CD14-positive monocyte (primary cell): ENCODE data around the gene GRM8. TPM values are rescaled to one million over a fixed set of nuclear protein-coding genes. Genes with fewer than 3 reads are reported as not detected.
A peak's percentile ranks its signal among the peaks of the same experiment; 100 is the strongest.

Source experiments
- DNase-seq, 3 donors: peaks; one replicate each; pipeline ENCODE4 v3.0.0-alpha.2; 2011 to 2022
- H2AFZ ChIP-seq: 2 replicates; pipeline ENCODE4 v1.6.0; 2012; ENCODE audit warnings: mild to moderate bottlenecking, low read depth, low read length, inconsistent platforms; ENCODE audit not compliant: insufficient read depth, poor library complexity, severe bottlenecking
- H3K27ac ChIP-seq, 2 donors: 1 replicate in 1 of 2; 2 replicates in 1 of 2; pipeline ENCODE4 v1.5.1; 2012 to 2013; ENCODE audit warnings: low read length in 2 of 2, control low read depth in 1 of 2, inconsistent platforms in 1 of 2, low read depth in 1 of 2, mild to moderate bottlenecking in 1 of 2
- H3K27me3 ChIP-seq, 2 donors: one replicate each; pipeline versions ENCODE4 v1.6.0 to v1.6.1; 2011 to 2013; ENCODE audit warnings: low read length in 2 of 2; ENCODE audit not compliant: control insufficient read depth in 2 of 2, insufficient read depth in 2 of 2
- H3K36me3 ChIP-seq, 2 donors: replicated peaks in 1 of 2; 1 replicate in 1 of 2; 2 replicates in 1 of 2; pipeline versions ENCODE4 v1.5.1 to v1.6.1; 2012 to 2013; ENCODE audit warnings: low read length in 2 of 2, control low read depth in 1 of 2, inconsistent platforms in 1 of 2, mild to moderate bottlenecking in 1 of 2; ENCODE audit not compliant: insufficient read depth in 2 of 2, control insufficient read depth in 1 of 2
- H3K4me1 ChIP-seq, 2 donors: 1 replicate in 1 of 2; 2 replicates in 1 of 2; pipeline versions ENCODE4 v1.5.1 to v1.6.1; 2012 to 2013; ENCODE audit warnings: low read length in 2 of 2, control low read depth in 1 of 2, inconsistent platforms in 1 of 2, mild to moderate bottlenecking in 1 of 2, moderate library complexity in 1 of 2; ENCODE audit not compliant: insufficient read depth in 2 of 2, control insufficient read depth in 1 of 2
- H3K4me2 ChIP-seq: replicated peaks from 2 replicates; pipeline ENCODE3; 2012; ENCODE audit warnings: low read length, moderate library complexity, mild to moderate bottlenecking; ENCODE audit not compliant: poor library complexity, severe bottlenecking; ENCODE audit errors: extremely low read depth
- H3K4me3 ChIP-seq, 3 experiments: fragments of 200-600 bp in 1 of 3; sonication (generic) in 1 of 3; replicated peaks in 1 of 3; 1 replicate in 2 of 3; 2 replicates in 1 of 3; pipeline ENCODE4 v1.5.1; 2011 to 2013; ENCODE audit warnings: low read length in 3 of 3, mild to moderate bottlenecking in 3 of 3, control low read depth in 2 of 3, low read depth in 2 of 3, inconsistent platforms in 1 of 3, moderate library complexity in 1 of 3
- H3K79me2 ChIP-seq: 2 replicates; pipeline ENCODE4 v1.6.0; 2012; ENCODE audit warnings: mild to moderate bottlenecking, control low read depth, inconsistent platforms, low read length, moderate library complexity; ENCODE audit not compliant: insufficient read depth
- H3K9ac ChIP-seq: 2 replicates; pipeline ENCODE4 v1.6.0; 2017; ENCODE audit warnings: low read length, mild to moderate bottlenecking; ENCODE audit not compliant: insufficient read depth, poor library complexity, severe bottlenecking
- H3K9me3 ChIP-seq, 2 donors: replicated peaks in 1 of 2; 1 replicate in 1 of 2; 2 replicates in 1 of 2; pipeline versions ENCODE4 v1.5.1 to v1.6.1; 2012 to 2013; ENCODE audit warnings: low read length in 2 of 2, control low read depth in 1 of 2; ENCODE audit not compliant: control insufficient read depth in 1 of 2, insufficient read depth in 1 of 2
- H4K20me1 ChIP-seq: 2 replicates; pipeline ENCODE4 v1.6.0; 2012; ENCODE audit warnings: mild to moderate bottlenecking, low read length, control low read depth, moderate library complexity; ENCODE audit not compliant: insufficient read depth
- H3K27ac Mint-ChIP-seq, 7 donors: one replicate each; pipeline ENCODE4 v1.8.0; 2020; ENCODE audit warnings: mild to moderate bottlenecking in 7 of 7, mixed read lengths in 7 of 7, moderate library complexity in 6 of 7, inconsistent platforms in 2 of 7
- H3K27me3 Mint-ChIP-seq, 3 donors: one replicate each; pipeline ENCODE4 v1.8.0; 2021 to 2022; ENCODE audit warnings: low read depth in 3 of 3, mild to moderate bottlenecking in 3 of 3, mixed read lengths in 3 of 3, moderate library complexity in 3 of 3, inconsistent platforms in 1 of 3
- H3K36me3 Mint-ChIP-seq, 2 donors: one replicate each; pipeline ENCODE4 v1.8.0; 2020; ENCODE audit warnings: mixed read lengths in 2 of 2, inconsistent platforms in 1 of 2, mild to moderate bottlenecking in 1 of 2
- H3K4me1 Mint-ChIP-seq: one replicate; pipeline ENCODE4 v1.8.0; 2020; ENCODE audit warnings: mild to moderate bottlenecking, mixed read lengths
- H3K4me3 Mint-ChIP-seq, 2 donors: one replicate each; pipeline ENCODE4 v1.8.0; 2020; ENCODE audit warnings: mild to moderate bottlenecking in 2 of 2, mixed read lengths in 2 of 2, moderate library complexity in 1 of 2
- H3K9me3 Mint-ChIP-seq, 7 donors: one replicate each; pipeline ENCODE4 v1.8.0; 2020 to 2022; ENCODE audit warnings: mixed read lengths in 7 of 7, mild to moderate bottlenecking in 6 of 7, moderate library complexity in 6 of 7, inconsistent platforms in 2 of 7
- CTCF ChIP-seq: fragments of 200-600 bp; IDR thresholded peaks from one replicate; pipeline ENCODE4 v1.8.0; 2022; ENCODE audit warnings: antibody characterized with exemption, mild to moderate bottlenecking
- WGBS: methylation state at CpG from one replicate; pipeline ENCODE4 v1.1.5; 2013; ENCODE audit warnings: missing lambda C conversion rate; ENCODE audit not compliant: insufficient coverage; 5-methylcytosine and 5-hydroxymethylcytosine counted together
- intact Hi-C, 2 donors: fragments of 100-400 bp; cut with micrococcal nuclease; formaldehyde crosslinking; loops; one replicate each; pipeline versions ENCODE4 v1.15.0 to v1.15.1; 2023
- polyA plus RNA-seq, 3 donors: library from polyadenylated mRNA; depleted of rRNA in 1 of 3; unstranded in 2 of 3; stranded (reverse) in 1 of 3; fragments of 300-500 nt in 2 of 3; fragments of >200 nt in 1 of 3; fragmentation: Illumina TruSeq in 2 of 3; gene quantifications; 1 replicate in 2 of 3; 2 replicates in 1 of 3; pipeline ENCODE4 v1.2.3, GENCODE V29; 2012 to 2021

The GRM8 gene
- polyA plus RNA-seq, 3 donors, result not detected

DNA sequence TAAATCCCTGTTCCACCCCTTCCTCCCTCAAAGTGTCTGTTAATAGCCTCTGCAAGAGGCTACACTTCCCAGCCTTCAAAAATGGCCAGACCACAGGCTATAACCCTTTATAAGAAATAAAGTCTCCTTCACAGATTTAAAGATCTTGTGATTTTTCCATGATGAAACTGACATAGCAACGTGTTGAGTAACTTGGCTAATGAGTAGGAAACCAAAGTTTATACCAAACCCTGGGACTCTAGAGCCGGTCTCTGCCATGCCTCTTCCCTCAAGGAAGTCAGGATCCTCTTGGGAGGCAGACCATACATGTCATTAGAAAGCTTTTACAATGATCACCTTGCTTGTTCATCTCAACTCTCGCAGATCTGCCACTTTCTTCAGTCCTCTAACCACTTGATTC lies 44.4 kb downstream of the GRM8 start:
- no peaks in the 10 kb centered on the region for H3K4me1 Mint-ChIP-seq

GRCh38 chr7:127207806-127208205 lies 44.9 kb downstream of the GRM8 start:
- Histone ChIP-seq H3K27ac (no peak overlapping the region), H3K9ac (no peak overlapping the region), H3K4me3 (no peak overlapping the region), H3K4me1 (no peaks in the 10 kb centered on the region), H3K9me3 (no peaks in the 10 kb centered on the region), H3K79me2 (no peaks in the 10 kb centered on the region), H3K4me2 (no peak overlapping the region), H3K36me3 (no peaks in the 10 kb centered on the region), H2AFZ (no peak overlapping the region), H3K27me3 (no peaks in the 10 kb centered on the region), H4K20me1 (no peaks in the 10 kb centered on the region)
- H3K4me1 Mint-ChIP-seq, result no peaks in the 10 kb centered on the region
- H3K27ac Mint-ChIP-seq, result no peak overlapping the region
- no peaks in the 10 kb centered on the region for H3K36me3 Mint-ChIP-seq
- DNase-seq, result no peak
- peaks cover 0 to 5% (median 0%) of the 10 kb centered on the region in 7 donors for H3K9me3 Mint-ChIP-seq
- no peak overlapping the region for H3K4me3 Mint-ChIP-seq
- intact Hi-C loops, result no loop called here
- no peak for TF ChIP-seq CTCF
- peaks cover 0 to 4% (median 3%) of the 10 kb centered on the region in 3 donors for H3K27me3 Mint-ChIP-seq
- WGBS, result no CpG with 5 or more reads among the region's 5 CpGs

More for the DNA sequence above, 44.4 kb downstream of the GRM8 start:
- TF ChIP-seq CTCF, result no peak
- H3K4me3 Mint-ChIP-seq, result no peak overlapping the region
- Histone ChIP-seq H3K4me1 (no peaks in the 10 kb centered on the region), H3K9me3 (no peaks in the 10 kb centered on the region), H4K20me1 (no peaks in the 10 kb centered on the region), H3K4me3 (no peak overlapping the region), H3K27me3 (no peaks in the 10 kb centered on the region), H3K9ac (no peak overlapping the region), H2AFZ (no peak overlapping the region), H3K36me3 (no peaks in the 10 kb centered on the region), H3K4me2 (no peak overlapping the region), H3K79me2 (no peaks in the 10 kb centered on the region), H3K27ac (no peak overlapping the region)
- WGBS, result 88% methylated on average over 2 of the region's 3 CpGs
- intact Hi-C loops, result no loop called here
- H3K36me3 Mint-ChIP-seq, result no peaks in the 10 kb centered on the region
- peaks cover 0 to 3% (median 0%) of the 10 kb centered on the region in 7 donors for H3K9me3 Mint-ChIP-seq
- no peak for DNase-seq
- peak overlapping the region in 1 of 7 donors; percentile 40 for H3K27ac Mint-ChIP-seq
- H3K27me3 Mint-ChIP-seq, result peaks cover 0 to 3% (median 3%) of the 10 kb centered on the region in 3 donors
